AG09319 (cell line): ENCODE measurements around the gene POLR2E.

Experiments
- DNase-seq: peaks from one replicate; pipeline ENCODE4 v3.0.0-alpha.2; 2010; ENCODE audit warnings: low read depth; ENCODE audit errors: extremely low read depth
- TF ChIP-seq, protein P1 (sequence below): IDR thresholded peaks from 2 replicates; pipeline ENCODE4 v1.5.1; 2011; ENCODE audit warnings: low read depth, mild to moderate bottlenecking, inconsistent platforms, low read length, moderate library complexity

The POLR2E gene

DNA sequence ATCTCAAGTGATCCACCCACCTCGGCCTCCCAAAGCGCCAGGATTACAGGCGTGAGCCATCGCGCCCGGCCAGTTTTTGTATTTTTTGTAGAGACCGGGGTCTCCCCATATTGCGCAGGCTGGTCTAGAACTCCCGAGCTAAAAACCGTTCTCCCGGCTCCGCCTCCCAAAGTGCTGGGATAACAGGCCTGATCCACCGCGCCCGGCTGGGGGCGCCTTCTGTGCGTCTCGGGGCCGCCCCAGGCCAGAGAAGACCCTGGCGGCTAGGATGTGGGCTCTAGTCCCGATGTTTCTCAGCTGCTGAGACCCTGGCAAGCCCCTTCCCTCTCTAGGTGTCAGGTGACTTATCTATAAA is 24.6 kb downstream of the POLR2E start:
- TF ChIP-seq, protein P1, sequence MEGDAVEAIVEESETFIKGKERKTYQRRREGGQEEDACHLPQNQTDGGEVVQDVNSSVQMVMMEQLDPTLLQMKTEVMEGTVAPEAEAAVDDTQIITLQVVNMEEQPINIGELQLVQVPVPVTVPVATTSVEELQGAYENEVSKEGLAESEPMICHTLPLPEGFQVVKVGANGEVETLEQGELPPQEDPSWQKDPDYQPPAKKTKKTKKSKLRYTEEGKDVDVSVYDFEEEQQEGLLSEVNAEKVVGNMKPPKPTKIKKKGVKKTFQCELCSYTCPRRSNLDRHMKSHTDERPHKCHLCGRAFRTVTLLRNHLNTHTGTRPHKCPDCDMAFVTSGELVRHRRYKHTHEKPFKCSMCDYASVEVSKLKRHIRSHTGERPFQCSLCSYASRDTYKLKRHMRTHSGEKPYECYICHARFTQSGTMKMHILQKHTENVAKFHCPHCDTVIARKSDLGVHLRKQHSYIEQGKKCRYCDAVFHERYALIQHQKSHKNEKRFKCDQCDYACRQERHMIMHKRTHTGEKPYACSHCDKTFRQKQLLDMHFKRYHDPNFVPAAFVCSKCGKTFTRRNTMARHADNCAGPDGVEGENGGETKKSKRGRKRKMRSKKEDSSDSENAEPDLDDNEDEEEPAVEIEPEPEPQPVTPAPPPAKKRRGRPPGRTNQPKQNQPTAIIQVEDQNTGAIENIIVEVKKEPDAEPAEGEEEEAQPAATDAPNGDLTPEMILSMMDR: peak; percentile 19
- DNase-seq: no peak

- DNase-seq: no peak
- TF ChIP-seq, protein P1: no peak
Observed at GRCh38 chr19:1069009-1069779, 26.0 kb downstream of the POLR2E start.

- no peak for DNase-seq
- TF ChIP-seq, protein P1: no peak
Observed at GRCh38 chr19:1068009-1069001, 26.9 kb downstream of the POLR2E start.

GRCh38 chr19:1067341-1067957 is 27.7 kb downstream of the POLR2E start:
- TF ChIP-seq, protein P1: no peak
- no peak for DNase-seq

GRCh38 chr19:1066748-1067340 is 28.3 kb downstream of the POLR2E start, which contains the start of gene ARHGAP45:
Gene ARHGAP45 (plus strand): TSS chr19:1067167. CDS start chr19:1067406, 239 bp downstream.
- DNase-seq: no peak
- TF ChIP-seq, protein P1: no peak

- DNase-seq: no peak
- TF ChIP-seq, protein P1: no peak
Observed at GRCh38 chr19:1066251-1066747, 28.9 kb downstream of the POLR2E start.
